Activated naive CD4-positive, alpha-beta T cell treated with anti-CD3 and anti-CD28 coated beads for 36 hours (primary cell): ENCODE data around the gene CRIP2. TPM values are rescaled to one million over a fixed set of nuclear protein-coding genes. Genes with fewer than 3 reads are reported as not detected.

Source experiments
- CTCF ChIA-PET: fragments of 350-600 bp; sonication (Branson Sonifier 250); formaldehyde crosslinking; loops from one replicate; lab custom pipeline; 2021; ENCODE audit warnings: antibody characterized with exemption; lab: Charles Lee
- DNase-seq: peaks from one replicate; pipeline ENCODE4 v3.0.0-alpha.2; 2020
- H3K27ac Mint-ChIP-seq: one replicate; pipeline ENCODE4 v1.8.0; 2021; ENCODE audit warnings: mild to moderate bottlenecking, mixed read lengths
- H3K27me3 Mint-ChIP-seq: one replicate; pipeline ENCODE4 v1.8.0; 2021; ENCODE audit warnings: low read depth, mixed read lengths
- H3K36me3 Mint-ChIP-seq: one replicate; pipeline ENCODE4 v1.8.0; 2021; ENCODE audit warnings: low read depth, mixed read lengths
- H3K4me1 Mint-ChIP-seq: one replicate; pipeline ENCODE4 v1.8.0; 2021; ENCODE audit warnings: low read depth, mixed read lengths
- H3K4me3 Mint-ChIP-seq: one replicate; pipeline ENCODE4 v1.8.0; 2021; ENCODE audit warnings: mild to moderate bottlenecking, moderate library complexity, mixed read lengths
- H3K9me3 Mint-ChIP-seq: one replicate; pipeline ENCODE4 v1.8.0; 2021; ENCODE audit warnings: mixed read lengths
- intact Hi-C: fragments of 100-400 bp; cut with micrococcal nuclease; formaldehyde crosslinking; loops from one replicate; pipeline ENCODE4 v1.15.1; 2023
- total RNA-seq, 2 experiments: library from RNA; stranded (reverse); gene quantifications; one replicate each; pipeline ENCODE4 v1.2.3, GENCODE V29; 2021

Gene CRIP2, protein sequence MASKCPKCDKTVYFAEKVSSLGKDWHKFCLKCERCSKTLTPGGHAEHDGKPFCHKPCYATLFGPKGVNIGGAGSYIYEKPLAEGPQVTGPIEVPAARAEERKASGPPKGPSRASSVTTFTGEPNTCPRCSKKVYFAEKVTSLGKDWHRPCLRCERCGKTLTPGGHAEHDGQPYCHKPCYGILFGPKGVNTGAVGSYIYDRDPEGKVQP
- total RNA-seq = not detected

DNA sequence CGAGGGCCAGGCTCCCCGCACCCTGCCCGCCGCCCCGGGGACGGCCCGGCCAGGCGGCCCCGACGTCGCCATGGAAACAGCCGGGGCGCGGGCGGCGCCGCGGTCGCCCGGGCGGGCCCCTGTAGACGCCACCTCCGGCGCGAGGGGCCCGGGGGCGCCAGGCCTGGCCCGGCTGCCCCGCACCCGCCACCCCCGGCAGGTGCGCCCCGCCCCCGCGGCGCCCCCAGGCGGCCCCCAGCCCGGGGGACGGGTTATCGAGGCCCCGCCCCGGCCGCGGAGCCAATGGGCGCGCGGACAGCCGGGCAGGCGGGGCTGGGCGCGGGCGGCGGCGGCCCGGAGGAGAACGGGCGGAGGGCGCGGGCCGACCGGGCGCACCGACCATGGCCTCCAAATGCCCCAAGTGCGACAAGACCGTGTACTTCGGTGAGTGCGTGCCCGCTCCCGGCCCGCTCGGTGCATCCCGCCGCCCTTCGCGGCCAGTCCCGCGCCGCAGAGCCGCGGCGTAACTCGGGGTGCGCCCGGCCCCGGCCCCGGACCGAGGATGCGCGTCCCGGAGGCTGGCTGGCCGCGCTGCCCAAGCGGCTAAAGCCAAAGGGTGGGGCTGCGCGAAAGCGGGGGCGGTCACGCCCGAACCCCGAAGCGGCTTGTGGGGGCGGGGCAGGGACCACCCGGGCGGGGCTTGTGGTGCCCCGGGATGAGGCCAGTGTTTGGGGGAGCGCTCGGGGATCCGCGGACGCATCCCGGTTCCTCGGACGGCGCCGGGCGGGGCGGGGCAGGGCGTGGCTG is at the start of gene CRIP2:
Gene CRIP2, plus strand, starts transcription at position 339 of the 786 bp plus-strand sequence. Its CDS starts 42 bp downstream, at position 381.
- peaks cover 19% of the 10 kb centered on the region for H3K4me1 Mint-ChIP-seq
- CTCF ChIA-PET = interaction anchor here (0.9 to 1.0 kb wide), 2 partner anchors 15 to 104 kb away, joined by 3 to 4 read pairs; no protein-coding TSS in a partner anchor
- peak within 1 kb of the TSS; percentile 32 for H3K4me3 Mint-ChIP-seq
- no peak for DNase-seq
- peaks cover 19% of the 10 kb centered on the region for H3K27me3 Mint-ChIP-seq
- H3K27ac Mint-ChIP-seq = no peak within 1 kb of the TSS
- H3K36me3 Mint-ChIP-seq = peaks cover 2% of the 10 kb centered on the region
- intact Hi-C loops = no loop called here
- H3K9me3 Mint-ChIP-seq = no peaks in the 10 kb centered on the region

DNA sequence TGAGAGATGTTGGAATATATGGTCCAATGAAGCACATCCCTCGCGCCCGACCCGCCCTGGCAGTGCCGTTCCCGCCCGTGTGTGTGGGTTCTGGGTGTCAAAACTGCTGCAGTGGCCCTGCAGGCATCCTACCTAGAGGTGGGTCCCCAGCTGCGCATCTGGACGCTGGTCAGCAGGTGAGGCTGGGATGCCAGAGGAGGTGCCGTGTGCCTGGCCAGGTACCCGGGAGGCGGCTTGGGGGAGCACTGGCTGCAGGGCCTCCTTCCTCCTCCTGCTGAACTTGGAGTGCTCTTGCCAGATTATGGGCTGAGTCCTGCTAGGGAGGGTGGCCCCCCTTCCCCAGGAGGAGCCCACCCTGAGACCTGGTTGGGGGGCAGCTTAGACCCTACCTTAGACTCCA is 49.8 kb upstream of the CRIP2 start:
- CTCF ChIA-PET = interaction anchor here (0.5 to 1.1 kb wide), 2 partner anchors 56 to 83 kb away, joined by 4 read pairs; no protein-coding TSS in a partner anchor

DNA sequence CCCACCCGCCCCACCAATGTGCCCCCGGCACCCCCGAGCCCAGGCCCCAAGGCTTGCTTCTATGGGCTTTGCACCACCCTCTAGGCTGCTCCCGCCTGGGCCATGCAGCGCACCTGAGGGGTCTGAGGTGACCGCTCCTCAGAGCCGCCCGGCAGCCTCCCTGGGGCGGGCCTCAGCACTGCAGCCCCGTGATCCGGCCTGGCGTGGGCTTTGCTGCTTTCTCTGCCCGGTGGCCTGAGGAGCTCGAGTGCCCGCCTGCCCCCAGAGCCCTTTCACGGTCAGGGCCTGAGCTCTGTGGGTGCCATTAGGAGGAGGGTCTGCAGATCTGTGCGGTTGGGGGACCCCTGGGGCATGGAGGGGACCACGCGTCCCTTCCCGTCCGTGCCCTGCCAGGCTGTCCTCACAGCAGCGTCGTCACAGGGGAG is 48.8 kb upstream of the CRIP2 start:
- Mint-ChIP-seq H3K36me3 (peaks cover 38% of the 10 kb centered on the region), H3K27ac (no peak overlapping the region), H3K4me3 (no peak overlapping the region), H3K9me3 (no peaks in the 10 kb centered on the region), H3K27me3 (no peaks in the 10 kb centered on the region), H3K4me1 (peaks cover 29% of the 10 kb centered on the region)
- intact Hi-C loops = no loop called here
- DNase-seq = no peak
- CTCF ChIA-PET = no interaction called here

More for the DNA sequence above, 49.8 kb upstream of the CRIP2 start:
- Mint-ChIP-seq H3K4me1 (peaks cover 30% of the 10 kb centered on the region), H3K4me3 (no peak overlapping the region), H3K27me3 (no peaks in the 10 kb centered on the region), H3K36me3 (peaks cover 33% of the 10 kb centered on the region), H3K27ac (no peak overlapping the region), H3K9me3 (no peaks in the 10 kb centered on the region)
- no peak for DNase-seq
- intact Hi-C loops = no loop called here

DNA sequence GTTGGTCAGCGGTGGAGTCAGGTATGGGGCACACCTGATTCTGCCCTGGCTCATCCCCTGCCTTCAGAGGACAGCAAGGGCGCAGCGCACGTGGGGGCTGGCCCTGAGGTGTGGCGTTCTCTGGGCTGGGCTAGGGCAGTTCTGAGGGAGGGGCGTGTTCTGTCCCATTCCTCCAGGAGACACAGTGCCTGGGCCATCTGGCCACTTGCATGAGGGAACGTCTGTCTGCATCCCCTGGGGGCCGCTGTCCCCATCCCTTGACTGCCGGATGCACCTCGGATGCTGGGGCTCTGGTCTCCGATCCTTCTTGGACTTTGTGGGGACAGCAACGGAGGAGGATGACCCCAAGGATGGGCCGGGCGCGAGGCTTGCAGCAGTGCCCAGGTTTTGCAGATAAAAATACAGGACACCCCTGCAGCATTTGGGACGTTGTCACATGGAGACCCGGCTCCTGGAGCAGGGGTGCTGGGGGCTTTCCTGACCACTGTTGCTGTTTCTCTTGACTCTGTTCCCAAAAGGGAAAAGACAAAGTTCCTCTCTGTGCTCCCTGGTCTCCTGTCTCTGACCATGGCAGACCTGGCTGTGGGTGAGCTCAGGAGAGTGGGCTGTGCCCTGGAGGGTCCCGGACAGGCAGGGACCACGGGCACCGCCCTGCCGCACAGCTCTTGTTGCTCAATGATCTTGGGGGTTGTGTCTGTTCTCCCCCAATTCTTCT is 48.0 kb upstream of the CRIP2 start:
- Mint-ChIP-seq H3K9me3 (no peaks in the 10 kb centered on the region), H3K36me3 (peaks cover 37% of the 10 kb centered on the region), H3K4me3 (no peak overlapping the region), H3K4me1 (peaks cover 23% of the 10 kb centered on the region), H3K27ac (no peak overlapping the region), H3K27me3 (no peaks in the 10 kb centered on the region)
- CTCF ChIA-PET = no interaction called here
- intact Hi-C loops = no loop called here
- no peak for DNase-seq

DNA sequence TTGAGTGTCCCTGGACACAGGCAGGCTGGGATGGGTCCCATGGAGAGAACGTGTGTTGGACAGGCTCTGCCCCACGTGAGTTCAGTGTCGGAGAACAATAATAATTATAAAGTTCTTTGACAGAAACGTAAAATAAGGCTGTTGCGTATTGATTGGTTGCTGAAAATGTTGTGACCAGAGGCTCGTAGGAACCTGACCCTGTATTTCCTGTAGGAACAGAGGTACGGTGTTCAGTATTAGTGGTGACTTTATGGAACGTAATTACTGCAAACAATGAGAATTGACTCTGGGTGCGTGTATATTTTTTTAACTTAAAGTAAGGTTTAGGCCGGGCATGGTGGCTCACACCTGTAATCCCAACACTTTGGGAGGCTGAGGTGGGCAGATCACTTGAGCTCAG is 47.2 kb upstream of the CRIP2 start:
- H3K27me3 Mint-ChIP-seq = no peaks in the 10 kb centered on the region
- H3K36me3 Mint-ChIP-seq = peaks cover 33% of the 10 kb centered on the region
- no peak overlapping the region for H3K27ac Mint-ChIP-seq
- intact Hi-C loops = no loop called here
- no peaks in the 10 kb centered on the region for H3K9me3 Mint-ChIP-seq
- no peak for DNase-seq
- CTCF ChIA-PET = interaction anchor here (0.7 to 1.3 kb wide), 2 partner anchors 35 to 54 kb away, joined by 3 read pairs; no protein-coding TSS in a partner anchor
- no peak overlapping the region for H3K4me3 Mint-ChIP-seq
- peaks cover 15% of the 10 kb centered on the region for H3K4me1 Mint-ChIP-seq

DNA sequence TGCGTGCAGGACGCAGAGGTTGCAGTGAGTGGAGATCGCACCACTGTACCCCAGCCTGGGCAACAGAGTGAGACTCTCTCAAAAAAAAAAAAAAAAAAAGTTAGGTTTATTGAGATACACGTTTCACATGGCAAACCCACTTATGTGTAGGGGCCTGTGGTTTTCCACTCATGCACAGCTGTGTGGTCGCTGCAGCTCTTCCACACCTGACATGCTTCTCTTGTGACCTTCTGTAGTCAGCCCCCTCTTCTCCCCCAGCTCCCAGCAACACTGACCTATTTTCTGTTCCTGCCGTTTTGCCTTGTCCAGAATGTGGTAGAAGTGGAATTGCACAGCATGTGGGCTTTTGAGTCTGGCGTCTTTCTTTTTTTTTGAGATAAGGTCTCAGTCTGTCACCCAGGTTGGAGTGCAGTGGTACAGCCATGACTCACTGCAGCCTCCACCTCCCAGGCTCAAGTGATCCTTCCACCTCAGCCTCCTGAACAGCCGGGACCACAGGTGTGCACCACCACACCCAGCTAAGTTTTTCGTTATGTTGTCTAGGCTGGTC is 46.6 kb upstream of the CRIP2 start:
- H3K36me3 Mint-ChIP-seq = peaks cover 33% of the 10 kb centered on the region
- peaks cover 9% of the 10 kb centered on the region for H3K4me1 Mint-ChIP-seq
- CTCF ChIA-PET = interaction anchor here (0.7 to 1.3 kb wide), 2 partner anchors 36 to 53 kb away, joined by 3 read pairs; no protein-coding TSS in a partner anchor
- no peak overlapping the region for H3K27ac Mint-ChIP-seq
- no peak overlapping the region for H3K4me3 Mint-ChIP-seq
- no peaks in the 10 kb centered on the region for H3K9me3 Mint-ChIP-seq
- no peaks in the 10 kb centered on the region for H3K27me3 Mint-ChIP-seq
- intact Hi-C loops = no loop called here
- DNase-seq = no peak

DNA sequence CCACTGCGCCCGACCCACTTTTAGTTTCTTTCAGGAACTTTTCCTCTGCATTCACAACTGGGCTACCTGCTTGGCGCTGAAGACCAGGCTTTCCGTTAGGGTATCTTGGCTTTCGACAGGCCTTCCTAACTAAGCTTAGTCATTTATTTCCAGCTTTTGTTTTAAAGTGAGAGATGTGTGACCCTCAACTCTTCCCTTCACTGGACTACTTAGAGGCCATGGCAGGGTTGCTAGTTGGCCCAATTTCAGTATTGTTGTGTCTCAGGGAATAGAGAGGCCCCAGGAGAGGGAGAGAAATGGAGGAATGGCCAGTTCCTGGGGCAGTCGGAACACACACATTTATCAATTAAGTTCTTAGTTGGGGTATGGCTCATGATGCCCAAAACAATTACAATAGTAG is 44.6 kb upstream of the CRIP2 start:
- Mint-ChIP-seq H3K4me1 (peaks cover 7% of the 10 kb centered on the region), H3K27me3 (no peaks in the 10 kb centered on the region), H3K27ac (no peak overlapping the region), H3K9me3 (no peaks in the 10 kb centered on the region), H3K4me3 (no peak overlapping the region), H3K36me3 (peaks cover 30% of the 10 kb centered on the region)
- intact Hi-C loops = no loop called here
- no peak for DNase-seq
- CTCF ChIA-PET = interaction anchor here (2.4 kb wide), 1 partner anchor 59 kb away, joined by 6 read pairs; no protein-coding TSS in a partner anchor

DNA sequence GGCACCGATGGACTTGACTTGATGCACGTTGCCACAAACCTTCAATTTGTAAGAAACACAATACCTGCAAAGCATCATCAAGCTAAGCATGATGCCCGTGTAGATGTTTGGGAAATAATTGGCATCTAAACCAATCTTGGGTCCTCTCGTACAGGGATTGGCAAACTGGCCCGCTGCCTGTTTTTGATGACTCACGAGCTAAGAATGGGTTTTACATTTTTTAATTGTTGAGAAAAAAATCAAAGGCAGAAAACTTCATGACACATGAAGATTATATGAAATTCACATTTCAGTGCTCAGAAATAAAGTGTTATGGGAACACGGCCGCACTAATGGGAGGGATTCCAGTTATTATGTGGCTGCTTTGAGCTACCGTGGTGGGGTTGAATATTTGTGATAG is 44.1 kb upstream of the CRIP2 start:
- H3K27me3 Mint-ChIP-seq = no peaks in the 10 kb centered on the region
- peaks cover 30% of the 10 kb centered on the region for H3K36me3 Mint-ChIP-seq
- H3K9me3 Mint-ChIP-seq = no peaks in the 10 kb centered on the region
- H3K4me3 Mint-ChIP-seq = no peak overlapping the region
- DNase-seq = no peak
- H3K27ac Mint-ChIP-seq = no peak overlapping the region
- intact Hi-C loops = no loop called here
- peaks cover 7% of the 10 kb centered on the region for H3K4me1 Mint-ChIP-seq
- CTCF ChIA-PET = interaction anchor here (2.4 kb wide), 1 partner anchor 59 kb away, joined by 6 read pairs; no protein-coding TSS in a partner anchor

DNA sequence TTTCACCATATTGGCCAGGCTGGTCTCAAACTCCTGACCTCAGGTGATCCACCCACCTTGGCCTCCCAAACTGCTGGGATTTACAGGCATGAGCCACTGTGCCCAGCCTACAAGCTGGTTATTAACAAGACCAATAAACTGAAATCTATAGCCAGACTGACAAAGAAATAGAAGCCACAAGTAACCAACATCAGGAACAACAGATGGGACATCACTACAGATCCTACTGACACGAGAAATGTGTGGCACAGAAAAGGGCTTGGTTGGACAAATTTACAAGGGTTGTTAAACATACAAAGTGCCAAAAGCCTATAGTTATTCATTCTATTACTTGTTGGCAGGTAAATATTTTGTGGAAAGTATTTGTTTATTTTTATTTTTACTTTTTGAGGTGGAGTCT is 43.4 kb upstream of the CRIP2 start:
- Mint-ChIP-seq H3K4me1 (peaks cover 5% of the 10 kb centered on the region), H3K9me3 (no peaks in the 10 kb centered on the region), H3K36me3 (peaks cover 26% of the 10 kb centered on the region), H3K4me3 (no peak overlapping the region), H3K27me3 (no peaks in the 10 kb centered on the region), H3K27ac (no peak overlapping the region)
- DNase-seq = no peak
- intact Hi-C loops = no loop called here
- CTCF ChIA-PET = interaction anchor here (2.4 kb wide), 1 partner anchor 60 kb away, joined by 6 read pairs; no protein-coding TSS in a partner anchor

DNA sequence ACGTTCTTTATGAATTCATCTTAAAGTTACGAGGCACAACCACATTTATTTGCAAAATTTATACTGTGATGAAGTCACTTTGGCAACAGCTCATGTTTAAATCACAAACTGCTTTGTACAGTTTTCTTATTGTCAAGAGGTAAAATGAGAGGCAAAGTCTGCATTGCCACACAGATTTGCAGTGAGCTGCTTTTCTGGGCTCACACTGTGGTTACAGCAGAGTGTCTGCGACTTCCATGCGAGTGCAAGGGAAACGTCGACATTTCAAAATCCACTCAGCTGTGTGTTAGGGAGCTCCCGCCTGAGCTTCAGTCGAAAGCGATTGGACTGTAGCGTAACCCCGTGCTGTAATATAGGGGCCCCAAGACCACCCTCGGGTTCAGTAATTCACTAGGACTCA is 42.0 kb upstream of the CRIP2 start:
- DNase-seq = no peak
- intact Hi-C loops = no loop called here
- no peak overlapping the region for H3K4me3 Mint-ChIP-seq
- CTCF ChIA-PET = interaction anchor here (1.2 kb wide), 1 partner anchor 57 kb away, joined by 3 read pairs; no protein-coding TSS in a partner anchor
- peaks cover 15% of the 10 kb centered on the region for H3K36me3 Mint-ChIP-seq
- H3K27ac Mint-ChIP-seq = no peak overlapping the region
- H3K9me3 Mint-ChIP-seq = no peaks in the 10 kb centered on the region
- no peaks in the 10 kb centered on the region for H3K4me1 Mint-ChIP-seq
- H3K27me3 Mint-ChIP-seq = no peaks in the 10 kb centered on the region

DNA sequence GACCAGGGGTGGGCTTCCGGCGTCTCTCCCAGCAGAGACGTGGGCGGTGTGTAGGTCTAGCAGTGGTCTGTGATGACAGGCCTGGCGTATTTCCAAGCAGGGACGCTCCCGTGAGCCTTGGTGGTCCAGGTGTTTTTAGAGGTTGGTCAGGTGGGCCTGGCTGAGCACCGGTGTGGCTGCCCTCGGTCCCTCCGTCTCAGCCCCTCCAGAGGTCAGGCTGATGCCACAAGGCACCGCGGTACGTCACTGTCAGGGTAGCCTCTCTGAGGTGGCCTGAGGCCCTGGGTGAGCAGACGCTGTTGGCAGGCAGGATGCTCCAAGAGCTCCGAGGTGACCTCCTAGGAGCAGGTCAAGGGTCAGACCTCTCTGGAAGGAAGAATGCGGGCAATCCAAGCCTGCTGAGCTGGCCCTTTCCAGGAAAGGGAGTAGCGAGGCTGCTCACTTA is 41.4 kb upstream of the CRIP2 start:
- H3K4me1 Mint-ChIP-seq = no peaks in the 10 kb centered on the region
- H3K27me3 Mint-ChIP-seq = no peaks in the 10 kb centered on the region
- H3K4me3 Mint-ChIP-seq = no peak overlapping the region
- H3K27ac Mint-ChIP-seq = no peak overlapping the region
- peaks cover 13% of the 10 kb centered on the region for H3K36me3 Mint-ChIP-seq
- intact Hi-C loops = no loop called here
- no peaks in the 10 kb centered on the region for H3K9me3 Mint-ChIP-seq
- CTCF ChIA-PET = interaction anchor here (1.2 kb wide), 1 partner anchor 57 kb away, joined by 3 read pairs; no protein-coding TSS in a partner anchor
- DNase-seq = no peak
